GM19468 (cell line): ENCODE data around the gene TMEM203.

Source experiments
- ATAC-seq: cut with Tn5 transposase; IDR thresholded peaks from one replicate; pipeline ENCODE4 v1.9.1; 2021; ENCODE audit warnings: mild to moderate bottlenecking, moderate library complexity, moderate number of reproducible peaks; ENCODE audit not compliant: unreplicated experiment; ENCODE audit errors: extremely low read depth

The TMEM203 gene

GRCh38 chr9:137230705-137231371 lies 25.4 kb upstream of the TMEM203 start, which contains the start of gene SLC34A3:
Gene SLC34A3 (plus strand): TSS chr9:137230901. CDS start chr9:137231703, 802 bp downstream.
- no peak for ATAC-seq

- no peak for ATAC-seq
These were observed 24.7 kb upstream of the TMEM203 start for GRCh38 chr9:137229903-137230704.

- ATAC-seq: no peak
These were observed 23.8 kb upstream of the TMEM203 start for GRCh38 chr9:137228968-137229896.

GRCh38 chr9:137228506-137228967 lies 23.1 kb upstream of the TMEM203 start:
- no peak for ATAC-seq

GRCh38 chr9:137227853-137228505 lies 22.5 kb upstream of the TMEM203 start:
- ATAC-seq: no peak

GRCh38 chr9:137227054-137227852 lies 21.8 kb upstream of the TMEM203 start, which contains the start of gene RNF224:
Gene RNF224 (plus strand): TSS chr9:137227502. CDS start chr9:137228336, 834 bp downstream.
- ATAC-seq: no peak

GRCh38 chr9:137226338-137227053 lies 21.0 kb upstream of the TMEM203 start:
- no peak for ATAC-seq

GRCh38 chr9:137225699-137226331 lies 20.4 kb upstream of the TMEM203 start:
- ATAC-seq: no peak

- no peak for ATAC-seq
These were observed 19.6 kb upstream of the TMEM203 start, which contains the start of gene CYSRT1 for GRCh38 chr9:137224830-137225694. Gene CYSRT1 (plus strand): TSS chr9:137225174. CDS start chr9:137225622, 448 bp downstream.

GRCh38 chr9:137223078-137223970 lies 17.9 kb upstream of the TMEM203 start:
- ATAC-seq: peak; percentile 66

- no peak for ATAC-seq
These were observed 17.0 kb upstream of the TMEM203 start, which contains the start of gene RNF208 for GRCh38 chr9:137222190-137223077. Gene RNF208 (minus strand): TSS chr9:137222240. CDS start chr9:137221212, 1,028 bp downstream.

GRCh38 chr9:137221506-137222111 lies 16.2 kb upstream of the TMEM203 start:
- ATAC-seq: no peak

- no peak for ATAC-seq
These were observed 15.7 kb upstream of the TMEM203 start for GRCh38 chr9:137221095-137221505.
